Small intestine (tissue), 7 donors: ENCODE measurements around the gene KCTD14. TPM values are rescaled to one million over a fixed set of nuclear protein-coding genes. Genes with fewer than 3 reads are reported as not detected.

Experiments
- DNase-seq, 2 donors: peaks; one replicate each; pipeline versions ENCODE4 v3.0.0 to v3.0.0-alpha.2; 2013
- FAIRE-seq: peaks from 2 replicates; lab custom pipeline; 2012; peaks lifted over from hg19 to GRCh38; lab: Jason Lieb, UNC
- H3K27ac ChIP-seq, 3 donors: one replicate each; pipeline ENCODE4 v1.5.1; 2013; ENCODE audit warnings: low read length in 2 of 3, mild to moderate bottlenecking in 2 of 3, control low read depth in 1 of 3, inconsistent platforms in 1 of 3, low read depth in 1 of 3, moderate library complexity in 1 of 3
- H3K27me3 ChIP-seq, 3 donors: one replicate each; pipeline ENCODE4 v1.6.1; 2013; ENCODE audit warnings: low read length in 3 of 3, inconsistent platforms in 1 of 3; ENCODE audit not compliant: control insufficient read depth in 3 of 3, insufficient read depth in 3 of 3
- H3K36me3 ChIP-seq, 3 donors: one replicate each; pipeline ENCODE4 v1.6.1; 2013; ENCODE audit warnings: low read length in 3 of 3, inconsistent platforms in 1 of 3, low read depth in 1 of 3, mild to moderate bottlenecking in 1 of 3, moderate library complexity in 1 of 3; ENCODE audit not compliant: control insufficient read depth in 3 of 3, insufficient read depth in 2 of 3
- H3K4me1 ChIP-seq, 3 donors: one replicate each; pipeline ENCODE4 v1.6.1; 2013; ENCODE audit warnings: low read length in 2 of 3, inconsistent platforms in 1 of 3, low read depth in 1 of 3, mild to moderate bottlenecking in 1 of 3, moderate library complexity in 1 of 3; ENCODE audit not compliant: control insufficient read depth in 3 of 3, insufficient read depth in 2 of 3
- H3K4me3 ChIP-seq, 3 donors: one replicate each; pipeline ENCODE4 v1.5.1; 2013; ENCODE audit warnings: low read length in 3 of 3, control low read depth in 1 of 3, inconsistent platforms in 1 of 3, low read depth in 1 of 3, mild to moderate bottlenecking in 1 of 3, moderate library complexity in 1 of 3
- H3K9me3 ChIP-seq, 2 donors: one replicate each; pipeline ENCODE4 v1.6.1; 2013; ENCODE audit warnings: low read depth in 1 of 2, low read length in 1 of 2; ENCODE audit not compliant: control insufficient read depth in 2 of 2, insufficient read depth in 1 of 2
- WGBS, 3 donors: extraction: QIAGEN DNeasy Blood & Tissue Kit; methylation state at CpG; one replicate each; pipeline ENCODE4 v1.1.7; 2013; 5-methylcytosine and 5-hydroxymethylcytosine counted together
- polyA plus RNA-seq, 4 donors: library from polyadenylated mRNA; stranded (reverse) in 3 of 4; unstranded in 1 of 4; fragments of 200-250 nt in 3 of 4; fragments of 120-200 nt in 1 of 4; gene quantifications; one replicate each; pipeline versions ENCODE4 v1.2.1 to v1.2.3, GENCODE V29; 2013
- donor health status: healthy with polysubstance abuse.
- donor health status: control.
- donor health status: control.
- donor health status: Bipolar disorder and iron deficiency.
- donor health status: healthy.

Gene KCTD14
- polyA plus RNA-seq, 4 donors = 2.5 to 11.1 (median 5.2) TPM

GRCh38 chr11:78056093-78056492, 33.0 kb upstream of the KCTD14 start:
- no peaks in the 10 kb centered on the region for H3K36me3 ChIP-seq
- DNase-seq (no peak), FAIRE-seq (no peak)
- no peaks in the 10 kb centered on the region for H3K27me3 ChIP-seq
- no peaks in the 10 kb centered on the region for H3K9me3 ChIP-seq
- H3K4me1 ChIP-seq = no peaks in the 10 kb centered on the region
- 78 to 82% (median 80%) methylated on average over 3 of the region's 3 CpGs for WGBS, 3 donors
- no peak overlapping the region for H3K4me3 ChIP-seq
- H3K27ac ChIP-seq = no peak overlapping the region

GRCh38 chr11:78054971-78055370, 31.9 kb upstream of the KCTD14 start:
- no peak overlapping the region for H3K27ac ChIP-seq

GRCh38 chr11:78050964-78051831, 28.1 kb upstream of the KCTD14 start:
- no peaks in the 10 kb centered on the region for H3K27me3 ChIP-seq
- H3K4me1 ChIP-seq = no peaks in the 10 kb centered on the region
- no peak for FAIRE-seq
- WGBS, 3 donors = 81 to 95% (median 93%) methylated on average over 6 of the region's 6 CpGs
- no peak overlapping the region for H3K4me3 ChIP-seq
- H3K27ac ChIP-seq = no peak overlapping the region
- H3K9me3 ChIP-seq = no peaks in the 10 kb centered on the region
- no peaks in the 10 kb centered on the region for H3K36me3 ChIP-seq
- DNase-seq = peak in 1 of 2 donors; percentile 32

More at GRCh38 chr11:78054971-78055370, 31.9 kb upstream of the KCTD14 start:
- no peaks in the 10 kb centered on the region for H3K4me1 ChIP-seq
- H3K27me3 ChIP-seq = no peaks in the 10 kb centered on the region
- no peaks in the 10 kb centered on the region for H3K36me3 ChIP-seq
- WGBS, 3 donors = 91 to 96% (median 95%) methylated on average over 4 of the region's 4 CpGs
- no peaks in the 10 kb centered on the region for H3K9me3 ChIP-seq
- no peak for FAIRE-seq
- H3K4me3 ChIP-seq = no peak overlapping the region
- no peak for DNase-seq

- Histone ChIP-seq H3K27ac (no peak overlapping the region), H3K4me1 (peaks cover 0 to 5% (median under 1%) of the 10 kb centered on the region in 3 donors), H3K27me3 (no peaks in the 10 kb centered on the region), H3K36me3 (no peaks in the 10 kb centered on the region), H3K9me3 (peaks cover 0 to 7% of the 10 kb centered on the region in 2 donors), H3K4me3 (no peak overlapping the region)
- WGBS, 3 donors = 81 to 87% (median 84%) methylated on average over 8 of the region's 8 CpGs
- FAIRE-seq (no peak), DNase-seq (no peak)
Observed at GRCh38 chr11:78049348-78049747, 26.3 kb upstream of the KCTD14 start.

GRCh38 chr11:78048561-78048960, 25.5 kb upstream of the KCTD14 start:
- 70 to 88% (median 84%) methylated on average over 3 of the region's 3 CpGs for WGBS, 3 donors
- no peaks in the 10 kb centered on the region for H3K27me3 ChIP-seq
- H3K9me3 ChIP-seq = peaks cover 0 to 7% of the 10 kb centered on the region in 2 donors
- H3K4me3 ChIP-seq = no peak overlapping the region
- FAIRE-seq (no peak), DNase-seq (no peak)
- no peak overlapping the region for H3K27ac ChIP-seq
- peaks cover 0 to 5% (median 3%) of the 10 kb centered on the region in 3 donors for H3K4me1 ChIP-seq
- H3K36me3 ChIP-seq = no peaks in the 10 kb centered on the region

- Histone ChIP-seq H3K27ac (no peak overlapping the region), H3K9me3 (peaks cover 0 to 7% of the 10 kb centered on the region in 2 donors), H3K4me1 (peaks cover 0 to 5% (median 3%) of the 10 kb centered on the region in 3 donors), H3K27me3 (no peaks in the 10 kb centered on the region), H3K36me3 (no peaks in the 10 kb centered on the region), H3K4me3 (no peak overlapping the region)
- WGBS, 3 donors = 22 to 30% (median 23%) methylated on average over 6 of the region's 6 CpGs
- DNase-seq (no peak), FAIRE-seq (no peak)
Observed at GRCh38 chr11:78046486-78046854, 23.4 kb upstream of the KCTD14 start.

- 3 to 7% (median 4%) methylated on average over 28 of the region's 28 CpGs for WGBS, 3 donors
- no peaks in the 10 kb centered on the region for H3K27me3 ChIP-seq
- no peaks in the 10 kb centered on the region for H3K36me3 ChIP-seq
- peak overlapping the region in 2 of 3 donors; percentile 27 to 59 for H3K4me3 ChIP-seq
- H3K4me1 ChIP-seq = peaks cover 0 to 5% (median 3%) of the 10 kb centered on the region in 3 donors
- H3K9me3 ChIP-seq = peaks cover 0 to 7% of the 10 kb centered on the region in 2 donors
- peak overlapping the region in 2 of 3 donors; percentile 33 to 45 for H3K27ac ChIP-seq
- DNase-seq = peak; percentile 76 to 88
- FAIRE-seq = no peak
Observed at GRCh38 chr11:78045851-78046485, 22.9 kb upstream of the KCTD14 start.

- Histone ChIP-seq H3K36me3 (no peaks in the 10 kb centered on the region), H3K4me3 (no peak overlapping the region), H3K27ac (peak overlapping the region in 1 of 3 donors; percentile 57), H3K9me3 (peaks cover 0 to 7% of the 10 kb centered on the region in 2 donors), H3K27me3 (no peaks in the 10 kb centered on the region), H3K4me1 (peaks cover 0 to 7% (median 5%) of the 10 kb centered on the region in 3 donors)
- DNase-seq (peak in 1 of 2 donors; percentile 92), FAIRE-seq (no peak)
- WGBS, 3 donors = 29 to 70% (median 41%) methylated on average over 5 of the region's 5 CpGs
Observed at GRCh38 chr11:78044706-78045105, 21.6 kb upstream of the KCTD14 start.
